NB4 (cell line): ENCODE results near the gene RPL22.
A peak's percentile ranks its signal among the peaks of the same experiment; 100 is the strongest.

ENCODE experiments used
- DNase-seq: peaks from one replicate; pipeline ENCODE4 v3.0.0; 2010; ENCODE audit warnings: low read depth
- H3K4me3 ChIP-seq: one replicate; pipeline ENCODE4 v1.5.1; 2011; ENCODE audit warnings: mild to moderate bottlenecking, low read depth, low read length, moderate library complexity
- MYC ChIP-seq: IDR thresholded peaks from 2 replicates; pipeline ENCODE4 v1.6.1; 2011; ENCODE audit warnings: low read depth, low read length
- POLR2A ChIP-seq: IDR thresholded peaks from 2 replicates; pipeline ENCODE4 v1.6.1; 2011; ENCODE audit warnings: mild to moderate bottlenecking; ENCODE audit not compliant: insufficient read length; ENCODE audit errors: extremely low read depth
- TF ChIP-seq, protein P1 (sequence below): IDR thresholded peaks from 2 replicates; pipeline ENCODE4 v1.6.1; 2011; ENCODE audit warnings: low read depth, low read length
- TF ChIP-seq, protein P2 (sequence below): IDR thresholded peaks from one replicate; pipeline ENCODE4 v1.5.1; 2012; ENCODE audit warnings: low read depth, low read length

The RPL22 gene

GRCh38 chr1:6241107-6241886 lies 41.9 kb upstream of the RPL22 start:
- TF ChIP-seq POLR2A = no peak
- TF ChIP-seq, protein P1, sequence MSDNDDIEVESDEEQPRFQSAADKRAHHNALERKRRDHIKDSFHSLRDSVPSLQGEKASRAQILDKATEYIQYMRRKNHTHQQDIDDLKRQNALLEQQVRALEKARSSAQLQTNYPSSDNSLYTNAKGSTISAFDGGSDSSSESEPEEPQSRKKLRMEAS = no peak
- TF ChIP-seq, protein P2, sequence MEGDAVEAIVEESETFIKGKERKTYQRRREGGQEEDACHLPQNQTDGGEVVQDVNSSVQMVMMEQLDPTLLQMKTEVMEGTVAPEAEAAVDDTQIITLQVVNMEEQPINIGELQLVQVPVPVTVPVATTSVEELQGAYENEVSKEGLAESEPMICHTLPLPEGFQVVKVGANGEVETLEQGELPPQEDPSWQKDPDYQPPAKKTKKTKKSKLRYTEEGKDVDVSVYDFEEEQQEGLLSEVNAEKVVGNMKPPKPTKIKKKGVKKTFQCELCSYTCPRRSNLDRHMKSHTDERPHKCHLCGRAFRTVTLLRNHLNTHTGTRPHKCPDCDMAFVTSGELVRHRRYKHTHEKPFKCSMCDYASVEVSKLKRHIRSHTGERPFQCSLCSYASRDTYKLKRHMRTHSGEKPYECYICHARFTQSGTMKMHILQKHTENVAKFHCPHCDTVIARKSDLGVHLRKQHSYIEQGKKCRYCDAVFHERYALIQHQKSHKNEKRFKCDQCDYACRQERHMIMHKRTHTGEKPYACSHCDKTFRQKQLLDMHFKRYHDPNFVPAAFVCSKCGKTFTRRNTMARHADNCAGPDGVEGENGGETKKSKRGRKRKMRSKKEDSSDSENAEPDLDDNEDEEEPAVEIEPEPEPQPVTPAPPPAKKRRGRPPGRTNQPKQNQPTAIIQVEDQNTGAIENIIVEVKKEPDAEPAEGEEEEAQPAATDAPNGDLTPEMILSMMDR = no peak
- no peak for TF ChIP-seq MYC
- DNase-seq = no peak
- H3K4me3 ChIP-seq = no peak overlapping the region

DNA sequence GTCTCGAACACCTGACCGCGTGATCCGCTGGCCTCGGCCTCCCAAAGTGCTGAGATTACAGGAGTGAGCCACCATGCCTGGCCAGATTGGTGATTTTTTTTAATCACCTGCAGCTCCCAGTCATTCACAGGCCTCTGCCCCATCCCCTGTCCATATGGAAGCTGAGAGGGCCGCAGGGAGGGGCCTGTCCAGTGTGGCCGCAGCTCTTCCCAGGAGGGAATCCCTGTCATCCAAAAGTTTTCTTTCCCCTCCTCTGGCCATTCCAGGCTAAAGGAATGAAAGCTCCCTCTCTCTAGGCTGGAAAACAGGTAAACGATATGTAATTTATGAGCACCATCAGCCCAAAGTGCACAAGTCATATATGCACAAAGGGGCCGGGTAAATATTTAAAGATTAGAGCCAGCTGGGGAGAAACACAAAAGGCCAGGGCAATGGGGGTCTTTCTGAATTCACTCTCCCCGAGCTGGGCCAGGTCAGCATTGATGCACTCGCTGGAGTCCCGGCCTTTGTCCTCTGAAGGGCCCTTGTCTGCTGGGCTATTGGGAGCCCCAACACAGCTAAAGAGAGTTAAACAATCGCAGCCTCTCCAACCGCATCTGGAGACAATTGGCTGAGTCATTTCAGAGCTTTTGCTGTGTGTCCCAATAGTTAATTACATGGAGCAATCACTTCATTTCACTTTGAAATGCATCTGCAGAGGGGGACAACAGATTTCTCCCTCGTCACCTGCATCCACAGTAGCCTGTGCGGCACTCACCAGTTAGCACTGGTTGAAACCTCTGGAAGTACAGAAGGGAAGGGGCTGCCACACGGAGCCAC lies 40.8 kb upstream of the RPL22 start:
- H3K4me3 ChIP-seq = no peak overlapping the region
- no peak for TF ChIP-seq MYC
- TF ChIP-seq POLR2A = no peak
- peak; percentile 65 for DNase-seq

DNA sequence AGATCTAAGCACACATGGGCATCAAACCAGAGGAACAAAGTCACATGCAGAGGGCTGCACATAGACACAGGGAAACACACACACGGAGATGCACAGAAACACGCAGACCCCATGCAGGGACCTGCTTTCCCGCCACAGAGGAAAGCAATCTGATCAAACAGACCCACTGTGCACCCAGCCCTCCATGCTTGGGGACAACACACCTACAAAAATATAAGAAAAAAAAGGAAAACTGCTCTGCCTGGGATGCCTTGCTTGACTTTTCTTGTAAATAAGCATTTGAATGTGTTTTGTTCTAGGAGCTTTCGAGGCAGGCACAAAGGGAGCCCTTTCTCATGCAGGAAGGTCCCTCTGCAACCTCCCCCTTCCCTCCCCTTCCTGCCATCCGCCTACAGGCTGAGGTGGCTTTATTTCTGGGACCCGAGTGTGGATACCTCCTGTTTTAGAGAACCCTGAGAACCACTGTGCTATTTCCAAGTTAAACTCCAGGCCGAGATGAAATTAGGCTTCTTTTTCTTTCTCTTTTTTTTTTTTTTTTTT lies 39.9 kb upstream of the RPL22 start:
- no peak overlapping the region for H3K4me3 ChIP-seq
- DNase-seq = no peak
- TF ChIP-seq MYC (no peak), POLR2A (no peak)
- TF ChIP-seq, protein P1 = no peak

GRCh38 chr1:6237093-6237492 lies 37.7 kb upstream of the RPL22 start:
- H3K4me3 ChIP-seq = no peak overlapping the region
- TF ChIP-seq, protein P1 = no peak
- TF ChIP-seq POLR2A (no peak), MYC (no peak)
- TF ChIP-seq, protein P2 = no peak
- DNase-seq = no peak

DNA sequence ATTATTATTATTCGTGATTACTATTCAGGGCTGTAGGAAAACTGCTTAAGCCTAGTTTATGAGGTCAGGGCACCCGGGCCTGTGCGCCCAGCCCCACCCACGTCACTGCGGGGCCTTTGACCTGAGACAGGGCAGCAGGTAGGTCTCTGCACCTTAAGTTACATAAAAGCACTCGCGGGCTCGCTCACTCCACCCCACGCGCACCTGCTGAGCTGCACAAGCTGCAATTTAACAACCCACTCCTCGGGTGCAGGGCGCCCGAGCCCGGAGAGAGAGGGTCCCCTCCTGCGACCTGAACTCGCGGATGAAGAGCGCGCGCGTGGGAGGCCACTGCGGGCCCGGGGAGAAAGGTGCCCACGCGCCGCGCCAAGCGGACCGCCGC lies 35.9 kb upstream of the RPL22 start:
- DNase-seq = no peak
- peak overlapping the region; percentile 93 for H3K4me3 ChIP-seq
- TF ChIP-seq, protein P1 = no peak
- TF ChIP-seq MYC = no peak
- no peak for TF ChIP-seq POLR2A
- TF ChIP-seq, protein P2 = no peak

- H3K4me3 ChIP-seq = peak overlapping the region; percentile 93
- no peak for DNase-seq
- TF ChIP-seq, protein P1 = no peak
- TF ChIP-seq POLR2A (no peak), MYC (no peak)
- TF ChIP-seq, protein P2 = no peak
These were observed 35.3 kb upstream of the RPL22 start for GRCh38 chr1:6234502-6235295.
